H1 (cell line): Measurements from ENCODE around the gene FDPS. TPM values are rescaled to one million over a fixed set of nuclear protein-coding genes. Genes with fewer than 3 reads are reported as not detected.

Experiments
- CTCF ChIA-PET: fragments of 300-600 bp; sonication (Branson Sonifier 250); formaldehyde crosslinking; loops from one replicate; lab custom pipeline; 2021; ENCODE audit not compliant: partially characterized antibody; lab: Charles Lee
- POLR2A ChIA-PET: fragments of 300-600 bp; sonication (Branson Sonifier 250); formaldehyde crosslinking; loops from one replicate; lab custom pipeline; 2021; ENCODE audit warnings: inconsistent platforms; ENCODE audit not compliant: partially characterized antibody; lab: Charles Lee
- DNase-seq, 2 experiments: peaks; one replicate each; pipeline versions ENCODE4 v3.0.0 to v3.0.0-alpha.2; 2010 to 2022; ENCODE audit warnings: low spot score in 2 of 2, low read depth in 1 of 2, mixed read lengths in 1 of 2
- FAIRE-seq: peaks from 2 replicates; lab custom pipeline; 2011; peaks lifted over from hg19 to GRCh38; lab: Jason Lieb, UNC
- H2AFZ ChIP-seq: 2 replicates; pipeline ENCODE4 v1.8.1; 2012; ENCODE audit warnings: low read length, inconsistent platforms
- H2AK5ac ChIP-seq: 2 replicates; pipeline ENCODE4 v1.6.1; 2013; ENCODE audit warnings: low read depth, low read length
- H2BK120ac ChIP-seq: replicated peaks from 2 replicates; pipeline ENCODE3; 2013; ENCODE audit warnings: low read depth, low read length, inconsistent platforms
- H2BK12ac ChIP-seq: 2 replicates; pipeline ENCODE4 v1.6.1; 2013; ENCODE audit warnings: low read depth, low read length
- H2BK15ac ChIP-seq: 2 replicates; pipeline ENCODE4 v1.6.1; 2013; ENCODE audit warnings: low read length
- H2BK20ac ChIP-seq: 2 replicates; pipeline ENCODE4 v1.6.1; 2013; ENCODE audit warnings: low read length
- H2BK5ac ChIP-seq: 2 replicates; pipeline ENCODE4 v1.6.1; 2013; ENCODE audit warnings: low read depth, low read length
- H3K14ac ChIP-seq: 2 replicates; pipeline ENCODE4 v1.6.1; 2013; ENCODE audit warnings: inconsistent platforms; ENCODE audit not compliant: insufficient read length
- H3K18ac ChIP-seq: 2 replicates; pipeline ENCODE4 v1.6.1; 2013; ENCODE audit warnings: low read length; ENCODE audit errors: extremely low read depth
- H3K23ac ChIP-seq: 2 replicates; pipeline ENCODE4 v1.6.1; 2013; ENCODE audit warnings: inconsistent platforms; ENCODE audit not compliant: insufficient read length
- H3K23me2 ChIP-seq: 2 replicates; pipeline ENCODE4 v1.6.1; 2013; ENCODE audit warnings: low read depth, low read length
- H3K27ac ChIP-seq: 2 replicates; pipeline ENCODE4 v1.6.1; 2011; ENCODE audit warnings: low read depth, low read length, inconsistent platforms
- H3K27me3 ChIP-seq, 4 experiments: replicated peaks in 1 of 4; 1 replicate in 1 of 4; 2 replicates in 3 of 4; pipeline versions ENCODE4 v1.6.1 to v1.8.1; 2011 to 2013; ENCODE audit warnings: low read length in 3 of 4, mild to moderate bottlenecking in 3 of 4, inconsistent platforms in 2 of 4, mixed read lengths in 2 of 4, moderate library complexity in 1 of 4; ENCODE audit not compliant: control insufficient read depth in 3 of 4, insufficient read depth in 3 of 4; ENCODE audit errors: extremely low read depth in 1 of 4
- H3K36me3 ChIP-seq, 4 experiments: 2 replicates each; pipeline versions ENCODE4 v1.6.1 to v1.8.1; 2011 to 2013; ENCODE audit warnings: mild to moderate bottlenecking in 4 of 4, low read length in 3 of 4, moderate library complexity in 2 of 4, control low read depth in 1 of 4, inconsistent platforms in 1 of 4; ENCODE audit not compliant: insufficient read depth in 4 of 4, control insufficient read depth in 2 of 4
- H3K4ac ChIP-seq: replicated peaks from 2 replicates; pipeline ENCODE3; 2013; ENCODE audit warnings: low read length, low read depth, mixed read lengths, inconsistent platforms; ENCODE audit not compliant: insufficient read length
- H3K4me1 ChIP-seq, 4 experiments: replicated peaks in 1 of 4; 1 replicate in 1 of 4; 2 replicates in 3 of 4; pipeline versions ENCODE4 v1.6.1 to v1.8.1; 2011 to 2013; ENCODE audit warnings: low read length in 3 of 4, inconsistent platforms in 2 of 4, mixed read lengths in 1 of 4; ENCODE audit not compliant: insufficient read depth in 4 of 4, control insufficient read depth in 3 of 4
- H3K4me2 ChIP-seq, 2 experiments: 2 replicates each; pipeline versions ENCODE4 v1.6.1 to v1.8.1; 2011 to 2013; ENCODE audit warnings: low read depth in 2 of 2, low read length in 2 of 2, control low read depth in 1 of 2, inconsistent platforms in 1 of 2, mild to moderate bottlenecking in 1 of 2; ENCODE audit not compliant: insufficient read depth in 1 of 2
- H3K4me3 ChIP-seq, 4 experiments: fragments of 200-600, 300-600 bp in 1 of 4; sonication (generic), shearing (Covaris generic), sonication (Bioruptor Twin) in 1 of 4; 2 replicates each; pipeline versions ENCODE4 v1.5.1 to v1.8.1; 2011 to 2016; ENCODE audit warnings: low read length in 4 of 4, low read depth in 3 of 4, control low read depth in 2 of 4, inconsistent platforms in 2 of 4, mild to moderate bottlenecking in 2 of 4, mixed read lengths in 1 of 4, moderate library complexity in 1 of 4; ENCODE audit not compliant: insufficient read depth in 2 of 4; ENCODE audit errors: extremely low read depth in 1 of 4
- H3K56ac ChIP-seq: replicated peaks from 2 replicates; pipeline ENCODE3; 2013; ENCODE audit warnings: low read depth, mild to moderate bottlenecking, mixed read lengths, low read length, inconsistent platforms; ENCODE audit not compliant: insufficient read length
- H3K79me1 ChIP-seq: 2 replicates; pipeline ENCODE4 v1.6.1; 2013; ENCODE audit warnings: low read depth, low read length, control low read depth
- H3K79me2 ChIP-seq, 2 experiments: 2 replicates each; pipeline versions ENCODE4 v1.6.1 to v1.8.1; 2012 to 2013; ENCODE audit warnings: low read length in 2 of 2, mild to moderate bottlenecking in 2 of 2, inconsistent platforms in 1 of 2; ENCODE audit not compliant: insufficient read depth in 2 of 2, control insufficient read depth in 1 of 2
- H3K9ac ChIP-seq, 4 experiments: replicated peaks in 1 of 4; 1 replicate in 1 of 4; 2 replicates in 3 of 4; pipeline versions ENCODE4 v1.6.1 to v1.8.1; 2011 to 2013; ENCODE audit warnings: low read depth in 3 of 4, low read length in 3 of 4, control low read depth in 2 of 4, mild to moderate bottlenecking in 2 of 4, moderate library complexity in 2 of 4, inconsistent platforms in 1 of 4; ENCODE audit errors: extremely low read depth in 1 of 4
- H3K9me3 ChIP-seq, 2 experiments: 2 replicates each; pipeline versions ENCODE4 v1.6.1 to v1.8.1; 2012 to 2013; ENCODE audit warnings: mild to moderate bottlenecking in 2 of 2, moderate library complexity in 2 of 2, control low read depth in 1 of 2, inconsistent platforms in 1 of 2, low read depth in 1 of 2, low read length in 1 of 2, mixed read lengths in 1 of 2; ENCODE audit not compliant: insufficient read depth in 2 of 2
- H4K20me1 ChIP-seq, 2 experiments: replicated peaks in 1 of 2; 2 replicates each; pipeline versions ENCODE3 to v1.8.1; 2011 to 2013; ENCODE audit warnings: inconsistent platforms in 2 of 2, low read length in 2 of 2, mild to moderate bottlenecking in 1 of 2; ENCODE audit not compliant: insufficient read depth in 2 of 2, control insufficient read depth in 1 of 2
- H4K5ac ChIP-seq: 2 replicates; pipeline ENCODE4 v1.6.1; 2013; ENCODE audit warnings: low read length, low read depth, mixed read lengths, inconsistent platforms; ENCODE audit not compliant: insufficient read length
- H4K8ac ChIP-seq: 2 replicates; pipeline ENCODE4 v1.8.0; 2013; ENCODE audit warnings: mild to moderate bottlenecking, moderate library complexity, low read length, inconsistent platforms; ENCODE audit not compliant: insufficient read depth; ENCODE audit errors: extremely low read depth
- H4K91ac ChIP-seq: replicated peaks from 2 replicates; pipeline ENCODE3; 2013; ENCODE audit warnings: low read length, mixed read lengths, inconsistent platforms; ENCODE audit not compliant: insufficient read length
- CTCF ChIP-seq, 3 experiments: IDR thresholded peaks; 1 replicate in 2 of 3; 2 replicates in 1 of 3; pipeline versions ENCODE4 v1.5.1 to v1.6.1; 2011; ENCODE audit warnings: low read length in 3 of 3, mild to moderate bottlenecking in 3 of 3, inconsistent platforms in 2 of 3, low read depth in 1 of 3, moderate library complexity in 1 of 3; ENCODE audit not compliant: insufficient read depth in 1 of 3; ENCODE audit errors: control extremely low read depth in 1 of 3
- E2F6 ChIP-seq: IDR thresholded peaks from 2 replicates; pipeline ENCODE4 v1.6.1; 2012; ENCODE audit warnings: inconsistent platforms
- JUND ChIP-seq: IDR thresholded peaks from 2 replicates; pipeline ENCODE4 v1.6.1; 2011; ENCODE audit warnings: mild to moderate bottlenecking, improper control_type of control experiment, low read length
- MAFK ChIP-seq: IDR thresholded peaks from 2 replicates; pipeline ENCODE4 v1.6.1; 2012; ENCODE audit warnings: low read depth, mild to moderate bottlenecking, improper control_type of control experiment, low read length
- POLR2AphosphoS5 ChIP-seq: IDR thresholded peaks from 2 replicates; pipeline ENCODE4 v1.6.1; 2011; ENCODE audit warnings: low read depth, low read length
- SIN3A ChIP-seq, 2 experiments: IDR thresholded peaks in 1 of 2; conservative IDR thresholded peaks in 1 of 2; 2 replicates each; pipeline ENCODE4 v1.6.1; 2011 to 2012; ENCODE audit warnings: low read length in 2 of 2, improper control_type of control experiment in 1 of 2, low read depth in 1 of 2, mild to moderate bottlenecking in 1 of 2
- SP2 ChIP-seq: IDR thresholded peaks from 2 replicates; pipeline ENCODE4 v1.6.1; 2012; ENCODE audit warnings: mild to moderate bottlenecking, low read length, inconsistent platforms
- WGBS, 2 experiments: shearing (Covaris generic) in 1 of 2; methylation state at CpG; one replicate each; pipeline versions ENCODE4 v1.1.6 to v1.1.7; 2013 to 2015; ENCODE audit warnings: low lambda C conversion rate in 2 of 2, mixed read lengths in 2 of 2, inconsistent platforms in 1 of 2, low coverage in 1 of 2, missing lambda C conversion rate in 1 of 2; ENCODE audit not compliant: insufficient replicate concordance in 2 of 2, insufficient coverage in 1 of 2, insufficient read length in 1 of 2; ENCODE audit errors: extremely low coverage in 1 of 2, missing lambda C conversion rate in 1 of 2; 5-methylcytosine and 5-hydroxymethylcytosine counted together
- polyA plus RNA-seq, 7 experiments: library from polyadenylated mRNA; depleted of rRNA in 3 of 7; stranded (reverse) in 5 of 7; unstranded in 2 of 7; fragments of >200 nt in 5 of 7; fragments of 200-250 nt in 2 of 7; gene quantifications; 1 replicate in 5 of 7; 2 replicates in 1 of 7; 4 replicates in 1 of 7; pipeline versions ENCODE4 v1.2.1 to v1.2.3, GENCODE V29; 2011 to 2013; ENCODE audit warnings: missing spikeins in 2 of 7, mixed read lengths in 2 of 7
- total RNA-seq: library from RNA; stranded (reverse); fragmentation: NEBNext Ultra II Directional; extraction: Animal tissue kit (Norgen Biotek cat#: 25700); gene quantifications from 2 replicates; pipeline ENCODE4 v1.2.1, GENCODE V29; 2021

Gene FDPS
- total and polyA plus RNA-seq, 2 of the 8 experiments (the other 6 are each of a cell fraction or from before 2014, with no cell fraction given), result 267 to 368 TPM

GRCh38 chr1:155318082-155318481 is 9.4 kb downstream of the FDPS start:
- H2BK15ac ChIP-seq, result no peak overlapping the region
- H3K79me2 ChIP-seq, result peaks cover 0 to 2% of the 10 kb centered on the region in 2 experiments; a peak in 1 of 4 replicates
- H3K4ac ChIP-seq, result no peak overlapping the region
- H3K9ac ChIP-seq, result no peak overlapping the region
- peaks cover 6 to 19% (median 12%) of the 10 kb centered on the region in 4 experiments; a peak in 6 of 7 replicates for H3K4me1 ChIP-seq
- H4K8ac ChIP-seq, result no peak overlapping the region
- no peak overlapping the region for H3K23ac ChIP-seq
- no peak overlapping the region for H3K27ac ChIP-seq
- H2AK5ac ChIP-seq, result no peak overlapping the region
- H3K27me3 ChIP-seq, result peaks cover 0 to 5% (median 3%) of the 10 kb centered on the region in 4 experiments; a peak in 4 of 7 replicates
- ChIA-PET POLR2A (interaction anchor here (1.0 to 4.6 kb wide), 4 partner anchors 10 to 59 kb away, joined by 3 to 14 read pairs (median 4); partner anchors contain the start of genes FDPS and HCN3), CTCF (interaction anchor here (0.7 to 15.0 kb wide), 6 partner anchors 10 to 290 kb away, joined by 3 to 227 read pairs (median 5); partner anchors contain the start of genes ENTREP3 and FDPS)
- TF ChIP-seq MAFK (no peak), SP2 (no peak), E2F6 (no peak), POLR2AphosphoS5 (no peak; the same call in 1 of the 2 replicates), CTCF (IDR thresholded peaks at IDR 0.05; ENCODE audit: control extremely low read depth in 1 of 3, insufficient read depth in 1 of 3, low read depth in 1 of 3, low read length in 3 of 3) (no peak), JUND (no peak), SIN3A (conservative IDR thresholded peaks at IDR 0.05 in 1 of 2, IDR thresholded peaks at IDR 0.05 in 1 of 2; ENCODE audit: low read depth in 1 of 2, low read length in 2 of 2) (no peak)
- TF ChIP-seq, all 59 proteins: peak for 0
- Histone ChIP-seq H4K5ac (no peak overlapping the region), H3K18ac (no peak overlapping the region), H3K4me2 (no peak overlapping the region), H2AFZ (no peak overlapping the region), H4K91ac (no peak overlapping the region), H2BK12ac (no peak overlapping the region), H2BK5ac (no peak overlapping the region), H3K4me3 (no peak overlapping the region), H3K56ac (no peak overlapping the region), H2BK120ac (no peak overlapping the region), H3K23me2 (peaks cover 14% of the 10 kb centered on the region; the same call in 1 of the 2 replicates), H3K9me3 (no peaks in the 10 kb centered on the region), H3K79me1 (peaks cover 4% of the 10 kb centered on the region; the same call in 1 of the 2 replicates), H3K36me3 (peaks cover 7 to 42% (median 28%) of the 10 kb centered on the region in 4 experiments; a peak in 7 of 8 replicates), H4K20me1 (peaks cover 16 to 26% of the 10 kb centered on the region in 2 experiments), H2BK20ac (no peak overlapping the region), H3K14ac (no peak overlapping the region)
- WGBS, 2 experiments, result 89% methylated on average over 9 of the region's 9 CpGs; no CpG with 5 or more reads in 1 of the 2 experiments
- DNase-seq (no peak), FAIRE-seq (no peak)
